A673 (cell line): ENCODE data around the gene TRMT10A. TPM values are rescaled to one million over a fixed set of nuclear protein-coding genes. Genes with fewer than 3 reads are reported as not detected.

Experiments used
- BruUV-seq: library from RNA; stranded (reverse); fragments of 400-500 nt; replicated peaks from 2 replicates; lab custom pipeline; 2021; lab: Mats Ljungman, UMichigan
- CTCF ChIA-PET: fragments of 300-600 bp; sonication (Branson Sonifier 250); formaldehyde crosslinking; loops from one replicate; lab custom pipeline; 2022; ENCODE audit warnings: antibody characterized with exemption; lab: Charles Lee
- POLR2A ChIA-PET: fragments of 300-600 bp; sonication (Branson Sonifier 250); formaldehyde crosslinking; loops from one replicate; lab custom pipeline; 2022; ENCODE audit warnings: antibody characterized with exemption; ENCODE audit not compliant: low non-redundant PET; lab: Charles Lee
- DNase-seq: peaks from one replicate; pipeline ENCODE4 v3.0.0-alpha.2; 2015; ENCODE audit warnings: low spot score
- H3K27ac ChIP-seq: fragments of 200-600 bp; sonication (generic); 2 replicates; pipeline ENCODE4 v1.5.1; 2016; ENCODE audit warnings: mixed run types, low read depth, mild to moderate bottlenecking, mixed read lengths, antibody characterized with exemption, low read length; ENCODE audit not compliant: poor library complexity, severe bottlenecking
- H3K27me3 ChIP-seq: fragments of 200-600 bp; sonication (generic); replicated peaks from 2 replicates; pipeline ENCODE4 v1.6.1; 2017; ENCODE audit warnings: mixed run types, low read depth, mild to moderate bottlenecking, mixed read lengths, antibody characterized with exemption, low read length; ENCODE audit not compliant: insufficient read depth, poor library complexity
- H3K36me3 ChIP-seq: fragments of 200-600 bp; sonication (generic); 2 replicates; pipeline ENCODE4 v1.6.1; 2016; ENCODE audit warnings: mixed run types, mild to moderate bottlenecking, mixed read lengths, antibody characterized with exemption, low read length; ENCODE audit not compliant: insufficient read depth, poor library complexity, severe bottlenecking
- H3K4me1 ChIP-seq: fragments of 200-600 bp; sonication (generic); 2 replicates; pipeline ENCODE4 v1.6.1; 2017; ENCODE audit warnings: mixed run types, mild to moderate bottlenecking, mixed read lengths, antibody characterized with exemption, low read length; ENCODE audit not compliant: insufficient read depth, poor library complexity, severe bottlenecking
- H3K4me3 ChIP-seq: fragments of 200-600 bp; sonication (generic); 2 replicates; pipeline ENCODE4 v1.5.1; 2016; ENCODE audit warnings: low read depth, mixed run types, mild to moderate bottlenecking, mixed read lengths, low read length; ENCODE audit not compliant: poor library complexity, severe bottlenecking
- H3K9me3 ChIP-seq: fragments of 200-600 bp; sonication (generic); 2 replicates; pipeline ENCODE4 v1.6.1; 2016; ENCODE audit warnings: mixed run types, low read depth, mild to moderate bottlenecking, mixed read lengths, antibody characterized with exemption, low read length; ENCODE audit not compliant: poor library complexity, severe bottlenecking
- EZH2 ChIP-seq: fragments of 200-600 bp; sonication (generic); IDR thresholded peaks from 2 replicates; pipeline ENCODE4 v1.6.1; 2017; ENCODE audit warnings: borderline replicate concordance, low read depth, mild to moderate bottlenecking, mixed read lengths, antibody characterized with exemption, low read length; ENCODE audit not compliant: poor library complexity, severe bottlenecking
- intact Hi-C: fragments of 100-400 bp; cut with micrococcal nuclease; formaldehyde crosslinking; loops from one replicate; pipeline ENCODE4 v1.10.0; 2022; ENCODE audit not compliant: unreplicated experiment
- total RNA-seq: library from RNA; stranded (reverse); gene quantifications from 2 replicates; pipeline ENCODE4 v1.2.3, GENCODE V29; 2021
- TF ChIP-seq, protein P1 (sequence below): fragments of 300-800, 200-600 bp; sonication (generic); conservative IDR thresholded peaks from 2 replicates; pipeline ENCODE4 v1.5.1; 2017; ENCODE audit warnings: low read depth, mild to moderate bottlenecking, antibody characterized with exemption, low read length, moderate library complexity, mixed read lengths

TRMT10A gene
- total RNA-seq, 1 experiment from 2014 or later, result 4.6 TPM

DNA sequence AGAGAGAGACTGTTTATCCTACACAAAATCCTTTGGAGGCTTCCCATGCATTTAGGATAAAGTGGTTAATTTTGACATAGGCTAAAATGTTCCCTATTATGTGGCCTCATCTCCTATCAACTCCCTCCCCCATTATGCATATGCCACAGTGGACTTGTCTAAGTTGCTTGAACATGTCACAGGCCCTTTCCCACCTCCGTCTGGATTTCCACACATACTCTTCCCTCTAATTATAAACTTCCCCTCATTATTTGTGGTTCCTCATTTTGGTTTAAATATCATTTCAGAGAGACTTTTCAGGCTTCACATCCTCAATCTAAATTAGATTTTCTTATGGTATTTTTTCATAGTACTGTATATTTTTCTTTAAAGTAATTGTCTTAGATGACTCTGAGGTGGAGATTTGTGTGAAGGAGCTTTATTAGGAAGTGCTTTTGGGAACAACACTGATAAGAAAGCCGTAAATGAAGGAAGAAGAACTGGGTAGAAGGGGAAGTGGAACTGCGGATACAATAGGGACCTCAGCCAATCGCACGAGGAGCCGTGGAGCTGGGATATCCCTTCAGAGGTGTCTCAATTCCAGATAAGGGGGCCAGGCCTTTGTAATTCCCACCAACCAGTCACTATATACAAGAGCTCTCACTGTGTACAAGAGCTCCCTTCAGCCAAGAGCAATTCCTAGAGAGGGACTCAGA lies 45.1 kb downstream of the TRMT10A start:
- Histone ChIP-seq H3K4me1 (no peaks in the 10 kb centered on the region), H3K36me3 (no peaks in the 10 kb centered on the region), H3K27me3 (peaks cover 4% of the 10 kb centered on the region), H3K9me3 (no peaks in the 10 kb centered on the region), H3K4me3 (no peak overlapping the region), H3K27ac (no peak overlapping the region)
- no TSS peak for BruUV-seq
- DNase-seq, result no peak
- intact Hi-C loops, result no loop called here
- TF ChIP-seq EZH2, result no peak
- TF ChIP-seq, protein P1, sequence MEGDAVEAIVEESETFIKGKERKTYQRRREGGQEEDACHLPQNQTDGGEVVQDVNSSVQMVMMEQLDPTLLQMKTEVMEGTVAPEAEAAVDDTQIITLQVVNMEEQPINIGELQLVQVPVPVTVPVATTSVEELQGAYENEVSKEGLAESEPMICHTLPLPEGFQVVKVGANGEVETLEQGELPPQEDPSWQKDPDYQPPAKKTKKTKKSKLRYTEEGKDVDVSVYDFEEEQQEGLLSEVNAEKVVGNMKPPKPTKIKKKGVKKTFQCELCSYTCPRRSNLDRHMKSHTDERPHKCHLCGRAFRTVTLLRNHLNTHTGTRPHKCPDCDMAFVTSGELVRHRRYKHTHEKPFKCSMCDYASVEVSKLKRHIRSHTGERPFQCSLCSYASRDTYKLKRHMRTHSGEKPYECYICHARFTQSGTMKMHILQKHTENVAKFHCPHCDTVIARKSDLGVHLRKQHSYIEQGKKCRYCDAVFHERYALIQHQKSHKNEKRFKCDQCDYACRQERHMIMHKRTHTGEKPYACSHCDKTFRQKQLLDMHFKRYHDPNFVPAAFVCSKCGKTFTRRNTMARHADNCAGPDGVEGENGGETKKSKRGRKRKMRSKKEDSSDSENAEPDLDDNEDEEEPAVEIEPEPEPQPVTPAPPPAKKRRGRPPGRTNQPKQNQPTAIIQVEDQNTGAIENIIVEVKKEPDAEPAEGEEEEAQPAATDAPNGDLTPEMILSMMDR, result no peak
- CTCF ChIA-PET, result interaction anchor here (0.8 kb wide), 1 partner anchor 31 kb away, joined by 3 read pairs; no protein-coding TSS in a partner anchor
- POLR2A ChIA-PET, result no interaction called here

DNA sequence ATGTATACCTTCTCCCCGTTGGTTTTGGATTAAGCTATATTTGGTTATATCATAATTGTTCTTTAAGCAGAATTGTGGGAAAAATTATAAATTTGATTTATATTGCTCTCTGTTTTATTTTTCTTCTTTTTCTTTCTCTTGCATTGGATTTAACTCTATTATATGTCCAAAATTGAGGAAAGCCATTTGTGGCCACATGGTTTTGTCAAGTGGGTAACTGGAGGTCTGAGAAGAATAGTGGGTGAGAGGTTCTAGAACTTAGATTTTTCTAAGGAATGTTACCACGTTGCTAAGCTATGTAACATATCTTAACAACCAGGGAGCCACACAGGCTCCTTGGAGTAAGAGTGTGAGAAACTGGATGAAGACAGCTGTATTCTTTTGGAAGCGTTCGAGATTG lies 53.1 kb downstream of the TRMT10A start, which contains the start of gene C4orf17:
TSS of gene C4orf17 (plus strand) at position 301 of the 400 bp plus-strand sequence. CDS start 2,061 bp downstream, outside the sequence.
- Histone ChIP-seq H3K9me3 (no peaks in the 10 kb centered on the region), H3K4me1 (no peaks in the 10 kb centered on the region), H3K27me3 (no peaks in the 10 kb centered on the region), H3K4me3 (no peak within 1 kb of the TSS), H3K36me3 (no peaks in the 10 kb centered on the region), H3K27ac (no peak within 1 kb of the TSS)
- ChIA-PET CTCF (no interaction called here), POLR2A (no interaction called here)
- TF ChIP-seq, protein P1, result no peak
- no peak for TF ChIP-seq EZH2
- no TSS peak for BruUV-seq
- DNase-seq, result no peak
- intact Hi-C loops, result no loop called here

GRCh38 chr4:99507762-99508161 lies 56.1 kb downstream of the TRMT10A start:
- POLR2A ChIA-PET, result no interaction called here
- Histone ChIP-seq H3K27ac (no peak overlapping the region), H3K9me3 (no peaks in the 10 kb centered on the region), H3K27me3 (no peaks in the 10 kb centered on the region), H3K4me3 (no peak overlapping the region), H3K4me1 (no peaks in the 10 kb centered on the region), H3K36me3 (no peaks in the 10 kb centered on the region)
- no peak for DNase-seq
- intact Hi-C loops, result no loop called here
- no peak for TF ChIP-seq EZH2
- TF ChIP-seq, protein P1, result no peak
- CTCF ChIA-PET, result no interaction called here
- BruUV-seq, result no TSS peak
